HepG2 (cell line): ENCODE results near the gene GDF11. TPM values are rescaled to one million over a fixed set of nuclear protein-coding genes. Genes with fewer than 3 reads are reported as not detected.

Source experiments
- ATAC-seq: fragments of 200-7000 bp; cut with Tn5 transposase; 3 replicates; pipeline ENCODE4 v1.9.1; 2020; ENCODE audit warnings: mild to moderate bottlenecking, moderate library complexity
- BruUV-seq: library from RNA; stranded (reverse); fragments of 400-500 nt; replicated peaks from 2 replicates; lab custom pipeline; 2021; lab: Mats Ljungman, UMichigan
- CTCF ChIA-PET: fragments of 300-600 bp; formaldehyde crosslinking; extraction: SDS; loops from one replicate; lab custom pipeline; 2021; ENCODE audit warnings: low total read pairs, inconsistent platforms, low intra/inter-chr PET ratio; lab: Yijun Ruan, JAX
- POLR2A ChIA-PET: fragments of 350-600 bp; sonication (Branson Sonifier 250); formaldehyde crosslinking; loops from one replicate; lab custom pipeline; 2020; ENCODE audit warnings: antibody characterized with exemption, inconsistent platforms; lab: Yijun Ruan, JAX
- DNase-seq: peaks from one replicate; pipeline ENCODE4 v3.0.0-alpha.2; 2015; ENCODE audit warnings: low spot score
- FAIRE-seq: peaks from 3 replicates; lab custom pipeline; 2011; peaks lifted over from hg19 to GRCh38; lab: Jason Lieb, UNC
- H2AFZ ChIP-seq: one replicate; pipeline ENCODE4 v1.6.1; 2011; ENCODE audit warnings: low read length, inconsistent platforms
- H3K27ac ChIP-seq: fragments of 300-600 bp; 3 replicates; pipeline ENCODE4 v1.8.0; 2011; ENCODE audit warnings: mixed run types, mild to moderate bottlenecking, mixed read lengths, low read length, inconsistent platforms; ENCODE audit not compliant: insufficient read depth; ENCODE audit errors: extremely low read length
- H3K27me3 ChIP-seq, 2 experiments: fragments of 200-600 bp in 1 of 2; 2 replicates in 1 of 2; 3 replicates in 1 of 2; pipeline versions ENCODE4 v1.6.0 to v1.8.0; 2011; ENCODE audit warnings: low read length in 2 of 2, mild to moderate bottlenecking in 2 of 2, moderate library complexity in 2 of 2, inconsistent platforms in 1 of 2; ENCODE audit not compliant: insufficient read depth in 2 of 2, control insufficient read depth in 1 of 2
- H3K36me3 ChIP-seq, 2 experiments: fragments of 200-600 bp in 1 of 2; replicated peaks in 1 of 2; 2 replicates in 1 of 2; 3 replicates in 1 of 2; pipeline versions ENCODE4 v1.5.1 to v1.8.0; 2011; ENCODE audit warnings: low read length in 2 of 2, inconsistent platforms in 1 of 2; ENCODE audit not compliant: insufficient read depth in 2 of 2, control insufficient read depth in 1 of 2
- H3K4me1 ChIP-seq: 2 replicates; pipeline ENCODE4 v1.5.1; 2012; ENCODE audit warnings: low read length, inconsistent platforms; ENCODE audit not compliant: insufficient read depth
- H3K4me2 ChIP-seq: 2 replicates; pipeline ENCODE4 v1.6.0; 2011; ENCODE audit warnings: low read depth, low read length, inconsistent platforms
- H3K4me3 ChIP-seq, 3 experiments: fragments of 200-600 bp in 1 of 3; sonication (generic), shearing (Covaris generic) in 1 of 3; replicated peaks in 1 of 3; 2 replicates each; pipeline ENCODE4 v1.5.1; 2011 to 2016; ENCODE audit warnings: low read length in 3 of 3, inconsistent platforms in 2 of 3, low read depth in 2 of 3, mild to moderate bottlenecking in 2 of 3, control low read depth in 1 of 3, mixed read lengths in 1 of 3; ENCODE audit not compliant: insufficient read depth in 1 of 3
- H3K79me2 ChIP-seq: one replicate; pipeline ENCODE4 v1.6.1; 2011; ENCODE audit warnings: low read length, inconsistent platforms; ENCODE audit not compliant: insufficient read depth
- H3K9ac ChIP-seq: 2 replicates; pipeline ENCODE4 v1.6.0; 2011; ENCODE audit warnings: mild to moderate bottlenecking, low read depth, low read length, inconsistent platforms; ENCODE audit not compliant: insufficient read depth
- H3K9me3 ChIP-seq: 2 replicates; pipeline ENCODE4 v1.5.1; 2012; ENCODE audit warnings: mild to moderate bottlenecking, low read length
- H4K20me1 ChIP-seq: 2 replicates; pipeline ENCODE4 v1.6.0; 2011; ENCODE audit warnings: inconsistent platforms, mild to moderate bottlenecking, low read length, moderate library complexity; ENCODE audit not compliant: insufficient read depth
- AGO1 ChIP-seq: fragments of 200-400 bp; formaldehyde crosslinking; IDR thresholded peaks from 2 replicates; pipeline ENCODE4 v1.6.1; 2017; ENCODE audit warnings: mild to moderate bottlenecking, low read depth, low read length, moderate library complexity; ENCODE audit not compliant: poor library complexity, severe bottlenecking
- BORCS8-MEF2B ChIP-seq: sonication (generic); formaldehyde crosslinking; IDR thresholded peaks from 2 replicates; pipeline ENCODE4 v1.8.0; 2022; ENCODE audit warnings: mild to moderate bottlenecking, missing genetic modification reagents
- CEBPB ChIP-seq: IDR thresholded peaks from 2 replicates; pipeline ENCODE4 v1.6.1; 2011; ENCODE audit warnings: low read depth, low read length, improper control_type of control experiment, borderline replicate concordance
- EHMT2 ChIP-seq: fragments of 200-600 bp; sonication (generic); IDR thresholded peaks from 2 replicates; pipeline ENCODE4 v1.7.0; 2017; ENCODE audit warnings: antibody characterized with exemption, low read depth, low read length, borderline replicate concordance
- RARG ChIP-seq: sonication (generic); formaldehyde crosslinking; IDR thresholded peaks from 2 replicates; pipeline ENCODE4 v1.4.0; 2020; ENCODE audit warnings: low read depth, mild to moderate bottlenecking, missing genetic modification reagents
- RBAK ChIP-seq: sonication (generic); formaldehyde crosslinking; IDR thresholded peaks from 2 replicates; pipeline ENCODE4 v1.5.1; 2020; ENCODE audit warnings: mild to moderate bottlenecking, missing genetic modification reagents
- ZFAT ChIP-seq: sonication (generic); formaldehyde crosslinking; conservative IDR thresholded peaks from 2 replicates; pipeline ENCODE4 v1.8.1; 2023; ENCODE audit warnings: missing genetic modification reagents, inconsistent platforms
- WGBS: methylation state at CpG from one replicate; pipeline ENCODE4 v1.1.6; 2017; ENCODE audit warnings: low lambda C conversion rate; 5-methylcytosine and 5-hydroxymethylcytosine counted together
- in situ Hi-C: cut with HindIII; loops from 2 replicates; pipeline ENCODE4 v1.10.0; 2017; ENCODE audit warnings: low pct_unique_long_range_greater_than_20kb; ENCODE audit not compliant: extremely low pct_ligation_motif_present
- intact Hi-C: fragments of 100-400 bp; cut with micrococcal nuclease; formaldehyde crosslinking; loops from one replicate; pipeline ENCODE4 v1.10.0; 2022; ENCODE audit not compliant: unreplicated experiment
- polyA plus RNA-seq, 8 experiments: library from polyadenylated mRNA; depleted of rRNA in 3 of 8; stranded (reverse) in 7 of 8; unstranded in 1 of 8; fragments of >200 nt; fragmentation: Illumina TruSeq in 4 of 8; extraction: Trizol in 4 of 8; gene quantifications; 2 replicates each; pipeline versions ENCODE4 v1.2.1 to v1.2.3, GENCODE V29; 2011 to 2016; ENCODE audit warnings: low read depth in 4 of 8, missing spikeins in 1 of 8, mixed read lengths in 1 of 8; ENCODE audit not compliant: insufficient read depth in 1 of 8
- total RNA-seq, 5 experiments: library from RNA; depleted of rRNA; stranded (reverse); fragments of >200 nt; fragmentation: Illumina TruSeq; extraction: Trizol; gene quantifications; 2 replicates each; pipeline ENCODE4 v1.2.3, GENCODE V29; 2016; ENCODE audit warnings: low read depth in 1 of 5

GDF11 gene
- total and polyA plus RNA-seq, 2 of the 13 experiments (the other 11 are each of a cell fraction or from before 2014, with no cell fraction given) = 0.63 to 1.5 TPM

DNA sequence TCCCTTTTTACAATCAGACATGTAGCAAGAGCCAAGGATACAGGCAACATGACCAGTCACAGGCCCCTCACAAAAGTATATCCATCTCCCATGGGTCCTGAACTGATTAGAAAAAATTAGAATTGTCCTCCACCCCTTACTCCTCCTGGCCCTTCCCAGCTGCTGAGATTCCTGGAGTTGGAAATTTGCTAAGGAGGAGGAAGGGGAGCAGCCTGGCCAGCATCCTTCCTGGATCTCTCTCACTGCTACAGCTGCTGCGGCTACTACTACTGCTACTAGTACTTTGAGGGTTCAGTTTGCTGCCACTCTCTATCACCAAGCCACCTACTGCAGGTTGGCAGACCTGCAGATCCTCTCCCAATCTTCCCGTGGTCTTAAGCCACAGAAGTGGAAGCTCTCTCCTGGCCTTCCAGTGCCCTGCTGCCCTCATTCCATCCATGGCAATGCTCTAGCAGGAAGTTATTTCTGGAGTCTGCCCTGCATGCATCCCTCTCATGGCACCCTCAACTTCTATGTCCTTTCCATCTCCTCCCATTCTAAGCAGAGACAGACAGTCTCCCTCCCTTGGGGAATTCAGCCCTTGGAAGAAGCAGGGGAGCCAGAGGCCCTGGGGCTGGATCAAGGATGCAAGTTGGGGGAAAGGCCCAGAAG lies 36.2 kb upstream of the GDF11 start:
- H3K27ac ChIP-seq = no peak overlapping the region
- BruUV-seq = no TSS peak
- in situ Hi-C loops = no loop called here
- intact Hi-C loops = loop anchor here (2.0 kb wide), 1 partner anchor 14 kb away; the partner anchor contains the start of gene RDH5
- H3K4me3 ChIP-seq = 0 out of 6 replicates have a peak overlapping the region, but pooled peaks of 1 of the 3 experiments have one; percentile 29
- ATAC-seq = no peak
- H4K20me1 ChIP-seq = no peaks in the 10 kb centered on the region; the same call in 1 of the 2 replicates
- H3K36me3 ChIP-seq = no peaks in the 10 kb centered on the region
- WGBS = 67% methylated on average over 2 of the region's 2 CpGs
- POLR2A ChIA-PET = interaction anchor here (1.4 to 3.4 kb wide), 4 partner anchors 9 to 25 kb away, joined by 3 to 14 read pairs (median 8); partner anchors contain the start of genes BLOC1S1, CD63 and RDH5
- H3K4me1 ChIP-seq = peaks cover 62% of the 10 kb centered on the region
- H3K27me3 ChIP-seq = peaks cover 1 to 57% of the 10 kb centered on the region in 2 experiments; a peak in 4 of 5 replicates
- CTCF ChIA-PET = no interaction called here
- TF ChIP-seq CEBPB (no peak), BORCS8-MEF2B (CRISPR knock-in tag) (no peak), RARG (no peak), AGO1 (no peak), RBAK (CRISPR knock-in tag) (no peak), EHMT2 (no peak), ZFAT (CRISPR knock-in tag) (no peak)
- TF ChIP-seq, all 625 proteins: peak for 0
- Histone ChIP-seq H3K9ac (no peak overlapping the region), H3K9me3 (no peaks in the 10 kb centered on the region), H2AFZ (no peak overlapping the region), H3K4me2 (peak overlapping the region; percentile 75), H3K79me2 (no peaks in the 10 kb centered on the region)
- FAIRE-seq (no peak), DNase-seq (no peak)
